Right lobe of liver (tissue), 4 donors: ENCODE results near the gene TMPRSS11A.

Source experiments
- POLR2A ChIP-seq: fragments of 450-650 bp; IDR thresholded peaks from one replicate; pipeline ENCODE4 v1.6.1; 2017; ENCODE audit warnings: antibody characterized with exemption, mild to moderate bottlenecking
- TF ChIP-seq, protein P1 (sequence below), 4 donors: fragments of 200-600 bp in 3 of 4; fragments of 450-650 bp in 1 of 4; IDR thresholded peaks; one replicate each; pipeline versions ENCODE4 v1.5.1 to v1.8.0; 2016 to 2022; ENCODE audit warnings: antibody characterized with exemption in 4 of 4, mild to moderate bottlenecking in 2 of 4
- donor health status: DM: no; HTN: no; CAD: no.
- donor health status: DM: no; HTN: no; CAD: no.
- donor health status: DM: no; HTN: yes; CAD: no.

- TF ChIP-seq, protein P1, sequence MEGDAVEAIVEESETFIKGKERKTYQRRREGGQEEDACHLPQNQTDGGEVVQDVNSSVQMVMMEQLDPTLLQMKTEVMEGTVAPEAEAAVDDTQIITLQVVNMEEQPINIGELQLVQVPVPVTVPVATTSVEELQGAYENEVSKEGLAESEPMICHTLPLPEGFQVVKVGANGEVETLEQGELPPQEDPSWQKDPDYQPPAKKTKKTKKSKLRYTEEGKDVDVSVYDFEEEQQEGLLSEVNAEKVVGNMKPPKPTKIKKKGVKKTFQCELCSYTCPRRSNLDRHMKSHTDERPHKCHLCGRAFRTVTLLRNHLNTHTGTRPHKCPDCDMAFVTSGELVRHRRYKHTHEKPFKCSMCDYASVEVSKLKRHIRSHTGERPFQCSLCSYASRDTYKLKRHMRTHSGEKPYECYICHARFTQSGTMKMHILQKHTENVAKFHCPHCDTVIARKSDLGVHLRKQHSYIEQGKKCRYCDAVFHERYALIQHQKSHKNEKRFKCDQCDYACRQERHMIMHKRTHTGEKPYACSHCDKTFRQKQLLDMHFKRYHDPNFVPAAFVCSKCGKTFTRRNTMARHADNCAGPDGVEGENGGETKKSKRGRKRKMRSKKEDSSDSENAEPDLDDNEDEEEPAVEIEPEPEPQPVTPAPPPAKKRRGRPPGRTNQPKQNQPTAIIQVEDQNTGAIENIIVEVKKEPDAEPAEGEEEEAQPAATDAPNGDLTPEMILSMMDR (IDR thresholded peaks at IDR 0.05) = no peak
- no peak for TF ChIP-seq POLR2A
These were observed 64.2 kb downstream of the TMPRSS11A start for GRCh38 chr4:67899096-67899495.
